ENCODE results near the gene CHRNA9.

- TF ChIP-seq CTCF (IDR thresholded peaks at IDR 0.05): no peak
- TF ChIP-seq EZH2 (IDR thresholded peaks at IDR 0.05; ENCODE audit: borderline replicate concordance, insufficient read depth, low read depth, low read length, poor library complexity, severe bottlenecking): no peak
These were observed at the start of gene CHRNA9 for GRCh38 chr4:40334591-40335524.
